Keratinocyte (primary cell): ENCODE data around the gene REEP6. TPM values are rescaled to one million over a fixed set of nuclear protein-coding genes. Genes with fewer than 3 reads are reported as not detected.
A peak's percentile ranks its signal among the peaks of the same experiment; 100 is the strongest.

Experiments used
- DNase-seq: peaks from one replicate; pipeline ENCODE4 v3.0.0-alpha.2; 2011; ENCODE audit warnings: low read depth, missing footprints, low spot score
- FAIRE-seq: peaks from 2 replicates; lab custom pipeline; 2011; peaks lifted over from hg19 to GRCh38; lab: Jason Lieb, UNC
- H2AFZ ChIP-seq: 2 replicates; pipeline ENCODE4 v1.6.0; 2012; ENCODE audit warnings: low read length, control low read depth, inconsistent platforms; ENCODE audit not compliant: control insufficient read depth
- H3K27ac ChIP-seq: 2 replicates; pipeline ENCODE4 v1.5.1; 2011; ENCODE audit warnings: low read length; ENCODE audit not compliant: control insufficient read depth, insufficient read depth
- H3K27me3 ChIP-seq: 3 replicates; pipeline ENCODE4 v1.6.0; 2011; ENCODE audit warnings: low read length; ENCODE audit not compliant: control insufficient read depth, insufficient read depth; ENCODE audit errors: extremely low read depth
- H3K36me3 ChIP-seq, 2 experiments: 2 replicates in 1 of 2; 3 replicates in 1 of 2; pipeline ENCODE4 v1.5.1; 2011; ENCODE audit warnings: low read length in 2 of 2, mild to moderate bottlenecking in 1 of 2; ENCODE audit not compliant: control insufficient read depth in 2 of 2, insufficient read depth in 2 of 2; ENCODE audit errors: extremely low read depth in 1 of 2
- H3K4me1 ChIP-seq: 3 replicates; pipeline ENCODE4 v1.5.1; 2011; ENCODE audit warnings: low read length; ENCODE audit not compliant: control insufficient read depth, insufficient read depth; ENCODE audit errors: extremely low read depth
- H3K4me2 ChIP-seq: 3 replicates; pipeline ENCODE4 v1.6.0; 2011; ENCODE audit warnings: low read depth, low read length; ENCODE audit not compliant: control insufficient read depth, insufficient read depth; ENCODE audit errors: extremely low read depth
- H3K4me3 ChIP-seq, 3 experiments: fragments of 200-600 bp in 1 of 3; sonication (generic) in 1 of 3; 2 replicates in 2 of 3; 3 replicates in 1 of 3; pipeline ENCODE4 v1.5.1; 2011 to 2016; ENCODE audit warnings: low read length in 3 of 3, mild to moderate bottlenecking in 3 of 3, control low read depth in 2 of 3, inconsistent platforms in 1 of 3, low read depth in 1 of 3, mixed read lengths in 1 of 3, mixed run types in 1 of 3, moderate library complexity in 1 of 3; ENCODE audit not compliant: control insufficient read depth in 2 of 3, insufficient read depth in 2 of 3; ENCODE audit errors: extremely low read depth in 1 of 3
- H3K79me2 ChIP-seq: 2 replicates; pipeline ENCODE4 v1.6.0; 2012; ENCODE audit warnings: low read length; ENCODE audit not compliant: control insufficient read depth, insufficient read depth
- H3K9ac ChIP-seq: 3 replicates; pipeline ENCODE4 v1.6.0; 2011; ENCODE audit warnings: low read length; ENCODE audit not compliant: control insufficient read depth, insufficient read depth; ENCODE audit errors: extremely low read depth
- H3K9me1 ChIP-seq: 3 replicates; pipeline ENCODE4 v1.6.0; 2011; ENCODE audit warnings: low read length; ENCODE audit not compliant: control insufficient read depth, insufficient read depth; ENCODE audit errors: extremely low read depth
- H3K9me3 ChIP-seq: 2 replicates; pipeline ENCODE4 v1.5.1; 2012; ENCODE audit warnings: low read depth, low read length; ENCODE audit not compliant: control insufficient read depth
- H4K20me1 ChIP-seq: 3 replicates; pipeline ENCODE4 v1.6.0; 2011; ENCODE audit warnings: low read length; ENCODE audit not compliant: control insufficient read depth, insufficient read depth; ENCODE audit errors: extremely low read depth
- EZH2 ChIP-seq: IDR thresholded peaks from one replicate; pipeline ENCODE4 v1.6.1; 2012; ENCODE audit warnings: inconsistent platforms, mild to moderate bottlenecking, low read length, moderate library complexity
- dilution Hi-C: fragments of 300-500 bp; cut with MboI; formaldehyde crosslinking; loops from one replicate; pipeline ENCODE4 v1.7.0; 2020; ENCODE audit warnings: low sequenced_read_pairs; ENCODE audit not compliant: extremely low pct_ligation_motif_present
- polyA plus RNA-seq, 5 experiments: library from polyadenylated mRNA; depleted of rRNA in 3 of 5; stranded (reverse) in 3 of 5; stranded (forward) in 1 of 5; unstranded in 1 of 5; fragments of >200 nt; gene quantifications; 1 replicate in 1 of 5; 2 replicates in 3 of 5; 3 replicates in 1 of 5; pipeline versions ENCODE4 v1.2.1 to v1.2.3, GENCODE V29; 2011 to 2012; ENCODE audit warnings: missing spikeins in 2 of 5, low read depth in 1 of 5, low replicate concordance in 1 of 5
- TF ChIP-seq, protein P1 (sequence below), 3 experiments: IDR thresholded peaks in 1 of 3; conservative IDR thresholded peaks in 1 of 3; optimal IDR thresholded peaks in 1 of 3; 2 replicates in 2 of 3; 3 replicates in 1 of 3; pipeline versions ENCODE3 to v1.5.1; 2011; ENCODE audit warnings: low read length in 3 of 3, mild to moderate bottlenecking in 3 of 3, moderate library complexity in 2 of 3, control low read depth in 1 of 3, inconsistent platforms in 1 of 3; ENCODE audit not compliant: insufficient read depth in 2 of 3; ENCODE audit errors: extremely low read depth in 1 of 3

REEP6 gene
- polyA plus RNA-seq, 1 donor (not counting 4 experiments of a cell fraction or from before 2014, with no cell fraction given) = 1.2 TPM

DNA sequence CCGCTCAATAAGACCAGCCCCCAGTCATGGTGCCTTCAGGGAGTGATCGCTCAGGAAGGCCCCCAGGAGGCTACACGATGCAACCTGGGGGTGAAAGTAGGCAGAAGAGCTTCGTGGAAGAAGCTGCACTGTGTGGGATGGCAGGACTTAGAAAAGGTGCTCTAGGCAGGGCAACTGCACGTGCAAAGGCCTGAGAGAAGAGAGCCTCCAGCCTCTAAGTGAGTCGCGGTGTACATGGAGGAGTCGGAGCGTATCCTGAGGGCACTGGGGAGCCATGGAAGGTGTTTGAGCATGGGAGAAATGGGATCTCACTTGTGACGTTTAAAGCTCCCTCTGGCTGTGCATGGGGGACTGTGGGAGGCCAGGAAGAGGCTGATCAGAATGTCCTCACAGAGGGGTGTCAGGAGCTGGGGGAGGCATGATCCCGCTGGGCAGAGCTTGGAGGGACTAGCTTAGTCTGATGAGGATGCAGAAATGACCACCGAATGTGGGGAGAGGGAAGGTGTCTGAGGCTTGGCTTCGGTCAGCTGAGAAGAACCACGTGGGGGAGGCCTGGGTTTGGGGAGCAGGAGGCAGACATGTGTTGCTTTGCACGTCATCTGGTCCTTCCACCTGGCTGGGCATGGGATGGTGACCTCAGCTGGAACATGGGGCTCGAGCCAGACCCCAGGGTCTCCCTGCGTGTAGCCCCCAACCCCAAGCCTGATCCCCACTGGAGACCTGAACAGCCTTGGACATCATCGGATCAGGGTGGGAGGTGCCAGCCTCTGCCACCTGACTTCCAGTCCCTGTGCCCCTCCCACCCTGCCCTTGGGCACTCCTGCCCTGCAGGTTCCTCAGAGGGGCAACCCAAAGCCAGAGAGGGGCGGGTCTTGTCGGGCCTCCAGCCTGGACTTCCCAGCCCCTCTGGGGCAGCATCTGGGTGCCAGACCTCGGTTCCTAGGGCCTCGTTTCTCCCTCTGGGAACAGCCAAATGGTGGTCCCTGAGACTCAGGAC, 39.9 kb upstream of the REEP6 start:
- TF ChIP-seq, protein P1, sequence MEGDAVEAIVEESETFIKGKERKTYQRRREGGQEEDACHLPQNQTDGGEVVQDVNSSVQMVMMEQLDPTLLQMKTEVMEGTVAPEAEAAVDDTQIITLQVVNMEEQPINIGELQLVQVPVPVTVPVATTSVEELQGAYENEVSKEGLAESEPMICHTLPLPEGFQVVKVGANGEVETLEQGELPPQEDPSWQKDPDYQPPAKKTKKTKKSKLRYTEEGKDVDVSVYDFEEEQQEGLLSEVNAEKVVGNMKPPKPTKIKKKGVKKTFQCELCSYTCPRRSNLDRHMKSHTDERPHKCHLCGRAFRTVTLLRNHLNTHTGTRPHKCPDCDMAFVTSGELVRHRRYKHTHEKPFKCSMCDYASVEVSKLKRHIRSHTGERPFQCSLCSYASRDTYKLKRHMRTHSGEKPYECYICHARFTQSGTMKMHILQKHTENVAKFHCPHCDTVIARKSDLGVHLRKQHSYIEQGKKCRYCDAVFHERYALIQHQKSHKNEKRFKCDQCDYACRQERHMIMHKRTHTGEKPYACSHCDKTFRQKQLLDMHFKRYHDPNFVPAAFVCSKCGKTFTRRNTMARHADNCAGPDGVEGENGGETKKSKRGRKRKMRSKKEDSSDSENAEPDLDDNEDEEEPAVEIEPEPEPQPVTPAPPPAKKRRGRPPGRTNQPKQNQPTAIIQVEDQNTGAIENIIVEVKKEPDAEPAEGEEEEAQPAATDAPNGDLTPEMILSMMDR (optimal IDR thresholded peaks at IDR 0.05 in 1 of 3, IDR thresholded peaks at IDR 0.05 in 1 of 3, conservative IDR thresholded peaks at IDR 0.05 in 1 of 3; ENCODE audit: extremely low read depth in 1 of 3, insufficient read depth in 2 of 3, low read length in 3 of 3) = no peak
- peak; percentile 50 for TF ChIP-seq EZH2
- H3K27me3 ChIP-seq = peaks cover 84% of the 10 kb centered on the region
- no peak overlapping the region for H3K27ac ChIP-seq
- H3K4me1 ChIP-seq = peaks cover 2% of the 10 kb centered on the region
- no peak overlapping the region for H3K9ac ChIP-seq
- no peaks in the 10 kb centered on the region for H3K9me1 ChIP-seq
- H3K4me3 ChIP-seq = no peak overlapping the region
- no peaks in the 10 kb centered on the region for H3K36me3 ChIP-seq
- no peaks in the 10 kb centered on the region for H4K20me1 ChIP-seq
- no peak overlapping the region for H3K4me2 ChIP-seq
- no peaks in the 10 kb centered on the region for H3K79me2 ChIP-seq
- H2AFZ ChIP-seq = no peak overlapping the region
- dilution Hi-C loops = no loop called here
- FAIRE-seq (no peak), DNase-seq (no peak)
- no peaks in the 10 kb centered on the region for H3K9me3 ChIP-seq

DNA sequence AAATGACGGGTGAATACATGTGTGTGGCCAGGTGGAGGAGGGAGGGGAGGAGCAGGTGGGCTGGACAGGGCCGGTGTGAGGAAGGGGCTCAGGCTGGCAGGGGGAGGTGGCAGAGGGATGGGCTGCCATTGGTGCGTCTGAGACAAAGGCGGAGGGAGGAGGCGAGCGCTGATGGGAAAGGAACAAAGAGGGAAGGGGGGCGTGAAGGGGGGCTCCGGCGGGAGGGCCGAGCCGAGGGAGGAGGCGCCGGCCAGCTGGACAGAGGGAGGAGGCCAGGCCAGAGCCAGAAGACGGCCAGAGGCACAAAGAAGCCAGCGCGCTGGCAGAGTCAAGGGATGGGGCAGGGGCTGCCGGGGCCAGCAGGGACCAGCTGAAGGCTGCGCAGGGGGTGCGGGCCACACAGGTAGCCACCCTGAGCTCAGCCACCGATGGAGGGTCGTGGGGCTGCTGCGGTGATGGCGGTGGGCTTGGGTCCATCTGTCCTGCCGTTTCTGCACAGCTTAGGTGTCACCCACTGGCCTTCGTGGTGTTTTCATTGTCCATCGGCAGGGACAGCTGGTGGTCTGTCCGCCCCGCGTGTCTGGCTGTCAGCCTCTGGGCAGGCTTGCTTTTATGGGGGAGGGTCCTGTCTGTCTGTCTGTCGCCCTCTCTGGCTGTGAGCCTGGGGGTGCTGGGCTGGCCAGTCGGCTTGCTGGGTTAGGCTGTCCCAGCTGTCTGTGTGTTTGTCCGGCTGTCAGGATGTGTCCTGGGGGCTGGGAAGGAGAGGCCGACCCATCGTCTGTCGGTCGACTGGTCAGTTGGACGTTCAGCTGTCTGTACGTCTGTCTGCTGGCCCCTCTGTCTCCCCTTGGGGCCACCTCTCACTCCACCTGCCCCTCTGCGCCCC, 38.8 kb upstream of the REEP6 start:
- H2AFZ ChIP-seq = no peak overlapping the region
- H3K9me1 ChIP-seq = no peaks in the 10 kb centered on the region
- no peaks in the 10 kb centered on the region for H3K79me2 ChIP-seq
- TF ChIP-seq, protein P1 (optimal IDR thresholded peaks at IDR 0.05 in 1 of 3, IDR thresholded peaks at IDR 0.05 in 1 of 3, conservative IDR thresholded peaks at IDR 0.05 in 1 of 3; ENCODE audit: extremely low read depth in 1 of 3, insufficient read depth in 2 of 3, low read length in 3 of 3) = no peak
- TF ChIP-seq EZH2 = peak; percentile 55
- H3K27me3 ChIP-seq = peaks cover 84% of the 10 kb centered on the region
- no peaks in the 10 kb centered on the region for H3K9me3 ChIP-seq
- no peak overlapping the region for H3K4me3 ChIP-seq
- no peak for DNase-seq
- H3K9ac ChIP-seq = no peak overlapping the region
- peaks cover 6% of the 10 kb centered on the region for H3K4me1 ChIP-seq
- dilution Hi-C loops = no loop called here
- no peaks in the 10 kb centered on the region for H3K36me3 ChIP-seq
- no peak overlapping the region for H3K27ac ChIP-seq
- FAIRE-seq = no peak
- H4K20me1 ChIP-seq = no peaks in the 10 kb centered on the region
- no peak overlapping the region for H3K4me2 ChIP-seq
